A549 (cell line): ENCODE measurements around the gene ST6GALNAC4. TPM values are rescaled to one million over a fixed set of nuclear protein-coding genes. Genes with fewer than 3 reads are reported as not detected.
A peak's percentile ranks its signal among the peaks of the same experiment; 100 is the strongest.

Source experiments
- ATAC-seq, 2 experiments: fragments of 200-7000 bp in 1 of 2; fragments of >200 bp in 1 of 2; cut with Nextera tagmentation in 1 of 2; cut with Tn5 transposase in 1 of 2; 3 replicates each; pipeline versions ENCODE4 v1.8.0 to v1.9.1; 2018 to 2020; ENCODE audit warnings: mild to moderate bottlenecking in 1 of 2, moderate library complexity in 1 of 2
- CTCF ChIA-PET: fragments of 300-600 bp; sonication (Branson Sonifier 250); formaldehyde crosslinking; extraction: SDS; loops from one replicate; lab custom pipeline; 2021; ENCODE audit warnings: antibody characterized with exemption, inconsistent platforms; lab: Yijun Ruan, JAX
- POLR2A ChIA-PET: fragments of 350-600 bp; formaldehyde crosslinking; extraction: SDS; loops from one replicate; lab custom pipeline; 2021; ENCODE audit warnings: antibody characterized with exemption, inconsistent platforms; lab: Yijun Ruan, JAX
- DNase-seq, 2 experiments: peaks; one replicate each; pipeline versions ENCODE4 v3.0.0 to v3.0.0-alpha.2; 2011 to 2016; ENCODE audit warnings: low read depth in 1 of 2, low spot score in 1 of 2
- FAIRE-seq: peaks from 2 replicates; lab custom pipeline; 2011; peaks lifted over from hg19 to GRCh38; lab: Jason Lieb, UNC
- H3K27ac ChIP-seq, 2 experiments: fragments of >200 bp; sonication (Bioruptor Twin); formaldehyde crosslinking; 3 replicates each; pipeline ENCODE4 v1.5.1; 2016 to 2017
- H3K4me1 ChIP-seq: fragments of >200 bp; sonication (Bioruptor Twin); formaldehyde crosslinking; 3 replicates; pipeline ENCODE4 v1.6.1; 2016
- H3K4me2 ChIP-seq: fragments of >200 bp; sonication (Bioruptor Twin); formaldehyde crosslinking; 3 replicates; pipeline ENCODE4 v1.6.1; 2016
- H3K4me3 ChIP-seq: fragments of >200 bp; sonication (Bioruptor Twin); formaldehyde crosslinking; 3 replicates; pipeline ENCODE4 v1.5.1; 2016
- H3K9me3 ChIP-seq: fragments of >200 bp; sonication (Bioruptor Twin); formaldehyde crosslinking; 3 replicates; pipeline ENCODE4 v1.6.1; 2016
- BCL3 ChIP-seq: fragments of >200 bp; sonication (Bioruptor Twin); formaldehyde crosslinking; IDR thresholded peaks from 3 replicates; pipeline ENCODE4 v1.6.1; 2016
- BHLHE40 ChIP-seq: IDR thresholded peaks from 2 replicates; pipeline ENCODE4 v1.6.1; 2012; ENCODE audit warnings: low read depth, low read length, inconsistent platforms
- CEBPB ChIP-seq, 2 experiments: fragments of >200 bp in 1 of 2; sonication (Bioruptor Twin) in 1 of 2; formaldehyde crosslinking in 1 of 2; IDR thresholded peaks; 2 replicates each; pipeline ENCODE4 v1.6.1; 2012 to 2016
- CHD4 ChIP-seq: fragments of 200-600 bp; sonication (generic); IDR thresholded peaks from 2 replicates; pipeline ENCODE4 v1.6.1; 2016; ENCODE audit warnings: antibody characterized with exemption, mild to moderate bottlenecking, borderline replicate concordance
- E2F6 ChIP-seq: IDR thresholded peaks from 2 replicates; pipeline ENCODE4 v1.6.1; 2012; ENCODE audit warnings: low read depth, borderline replicate concordance
- EHF ChIP-seq: fragments of 250-450 bp; sonication (Bioruptor Pico); IDR thresholded peaks from 2 replicates; pipeline ENCODE4 v1.5.0; 2020; ENCODE audit warnings: mild to moderate bottlenecking
- EHMT2 ChIP-seq: fragments of 200-600 bp; sonication (generic); IDR thresholded peaks from 2 replicates; pipeline ENCODE4 v1.6.1; 2016; ENCODE audit warnings: antibody characterized with exemption, low read depth, mild to moderate bottlenecking, moderate library complexity
- ELK1 ChIP-seq: fragments of 150-350 bp; IDR thresholded peaks from 2 replicates; pipeline ENCODE4 v1.6.1; 2014; ENCODE audit warnings: low read depth, mild to moderate bottlenecking, low read length
- ESRRA ChIP-seq: fragments of 150-350 bp; IDR thresholded peaks from 2 replicates; pipeline ENCODE4 v1.6.1; 2014; ENCODE audit warnings: mild to moderate bottlenecking, low read length, borderline replicate concordance
- FOSL2 ChIP-seq, 2 experiments: fragments of 450-650 bp in 1 of 2; fragments of >200 bp in 1 of 2; sonication (Bioruptor Twin) in 1 of 2; formaldehyde crosslinking; IDR thresholded peaks; 2 replicates each; pipeline versions ENCODE4 v1.5.0 to v1.6.1; 2016 to 2020; ENCODE audit warnings: mild to moderate bottlenecking in 1 of 2, moderate library complexity in 1 of 2
- FOXS1 ChIP-seq: fragments of 250-450 bp; sonication (Bioruptor Pico); IDR thresholded peaks from 2 replicates; pipeline ENCODE4 v1.5.0; 2020; ENCODE audit warnings: mild to moderate bottlenecking, moderate library complexity
- GATA3 ChIP-seq: IDR thresholded peaks from 2 replicates; pipeline ENCODE4 v1.6.1; 2012; ENCODE audit warnings: borderline replicate concordance
- HOXB5 ChIP-seq: fragments of 250-450 bp; sonication (Bioruptor Pico); IDR thresholded peaks from 2 replicates; pipeline ENCODE4 v1.5.0; 2020; ENCODE audit warnings: mild to moderate bottlenecking, moderate library complexity
- JUN ChIP-seq, 2 experiments: fragments of >200 bp; sonication (Bioruptor Twin); formaldehyde crosslinking; IDR thresholded peaks; 2 replicates in 1 of 2; 3 replicates in 1 of 2; pipeline ENCODE4 v1.6.1; 2016 to 2017
- KDM1A ChIP-seq: fragments of 200-600 bp; sonication (generic); IDR thresholded peaks from 2 replicates; pipeline ENCODE4 v1.6.1; 2016; ENCODE audit warnings: low read depth, mild to moderate bottlenecking
- MAFK ChIP-seq: fragments of 450-650 bp; IDR thresholded peaks from 2 replicates; pipeline ENCODE4 v1.6.1; 2014; ENCODE audit not compliant: partially characterized antibody
- MAX ChIP-seq: IDR thresholded peaks from 2 replicates; pipeline ENCODE4 v1.6.1; 2012
- NFE2L2 ChIP-seq: fragments of 150-350 bp; conservative IDR thresholded peaks from 2 replicates; pipeline ENCODE4 v1.6.1; 2014; ENCODE audit warnings: low read length
- NR3C1 ChIP-seq: fragments of >200 bp; sonication (Bioruptor Twin); formaldehyde crosslinking; IDR thresholded peaks from 3 replicates; pipeline ENCODE4 v1.6.1; 2017
- PHF8 ChIP-seq: fragments of 200-600 bp; sonication (generic); IDR thresholded peaks from 2 replicates; pipeline ENCODE4 v1.6.1; 2016; ENCODE audit warnings: low read depth, mild to moderate bottlenecking, antibody characterized with exemption, moderate library complexity, borderline replicate concordance
- POLR2A ChIP-seq: IDR thresholded peaks from 2 replicates; pipeline ENCODE4 v1.6.1; 2012; ENCODE audit warnings: mild to moderate bottlenecking, low read length
- RFX5 ChIP-seq: fragments of 450-650 bp; IDR thresholded peaks from 2 replicates; pipeline ENCODE4 v1.7.1; 2014; ENCODE audit warnings: antibody characterized with exemption, mild to moderate bottlenecking, moderate library complexity
- RNF2 ChIP-seq: fragments of 200-600 bp; sonication (generic); IDR thresholded peaks from 2 replicates; pipeline ENCODE4 v1.6.1; 2016; ENCODE audit warnings: low read depth, mild to moderate bottlenecking, antibody characterized with exemption, moderate library complexity, borderline replicate concordance
- SMC3 ChIP-seq: fragments of >200 bp; sonication (Bioruptor Twin); formaldehyde crosslinking; IDR thresholded peaks from 3 replicates; pipeline ENCODE4 v1.6.1; 2018; ENCODE audit warnings: inconsistent platforms
- SREBF2 ChIP-seq: fragments of 450-650 bp; IDR thresholded peaks from 2 replicates; pipeline ENCODE4 v1.6.1; 2014; ENCODE audit warnings: mild to moderate bottlenecking, moderate library complexity
- TFCP2L1 ChIP-seq: fragments of 250-450 bp; sonication (Bioruptor Pico); IDR thresholded peaks from 2 replicates; pipeline ENCODE4 v1.5.0; 2021; ENCODE audit warnings: mild to moderate bottlenecking
- TP53 ChIP-seq: fragments of 250-450 bp; sonication (Bioruptor Pico); IDR thresholded peaks from 2 replicates; pipeline ENCODE4 v1.5.0; 2021; ENCODE audit warnings: mild to moderate bottlenecking, moderate library complexity
- USF2 ChIP-seq: fragments of 450-650 bp; IDR thresholded peaks from 2 replicates; pipeline ENCODE4 v1.6.1; 2014; ENCODE audit warnings: antibody characterized with exemption
- ZC3H11A ChIP-seq: fragments of 450-650 bp; IDR thresholded peaks from 2 replicates; pipeline ENCODE4 v1.6.1; 2014; ENCODE audit warnings: antibody characterized with exemption, mild to moderate bottlenecking
- ZFP36 ChIP-seq: fragments of 450-650 bp; IDR thresholded peaks from 2 replicates; pipeline ENCODE4 v1.6.1; 2014; ENCODE audit warnings: borderline replicate concordance; ENCODE audit not compliant: partially characterized antibody
- ZNF302 ChIP-seq: fragments of 250-450 bp; sonication (Bioruptor Pico); IDR thresholded peaks from 2 replicates; pipeline ENCODE4 v1.9.0; 2021; ENCODE audit warnings: inconsistent platforms, mild to moderate bottlenecking, moderate library complexity
- WGBS: methylation state at CpG from one replicate; pipeline ENCODE4 v1.1.6; 2017; ENCODE audit errors: missing lambda C conversion rate; 5-methylcytosine and 5-hydroxymethylcytosine counted together
- polyA plus RNA-seq, 4 experiments: library from polyadenylated mRNA; depleted of rRNA in 3 of 4; stranded (reverse); fragments of >200 nt; fragmentation: RNase III in 1 of 4; extraction: RNeasy Plus Mini Kit Qiagen cat#74134 plus additional on column Dnase treatment in 1 of 4; gene quantifications; 2 replicates in 3 of 4; 3 replicates in 1 of 4; pipeline ENCODE4 v1.2.3, GENCODE V29; 2011 to 2017

ST6GALNAC4 gene
- polyA plus RNA-seq, 2 of the 4 experiments (the other 2 are of a cell fraction) = 11.0 to 24.8 TPM

GRCh38 chr9:127937056-127937387 lies 20.2 kb upstream of the ST6GALNAC4 start:
- ChIA-PET POLR2A (no interaction called here), CTCF (interaction anchor here (0.5 to 35.7 kb wide), 4 partner anchors 16 to 133 kb away, joined by 3 to 827 read pairs (median 184); no protein-coding TSS in a partner anchor)
- peak in 1 of 2 experiments; percentile 3; a peak in 2 of 6 replicates for ATAC-seq
- no peak for FAIRE-seq
- peak overlapping the region; percentile 61 for H3K4me3 ChIP-seq
- 4% methylated on average over 7 of the region's 7 CpGs for WGBS
- TF ChIP-seq CEBPB (IDR thresholded peaks at IDR 0.05) (no peak), ZC3H11A (no peak), EHMT2 (no peak), EHF (CRISPR knock-in tag) (no peak), TFCP2L1 (no peak), PHF8 (no peak), TP53 (CRISPR knock-in tag) (no peak), NFE2L2 (no peak), RFX5 (no peak), FOSL2 (IDR thresholded peaks at IDR 0.05) (no peak), FOSL2 (CRISPR knock-in tag; IDR thresholded peaks at IDR 0.05) (no peak), SREBF2 (no peak), HOXB5 (no peak), BCL3 (no peak), E2F6 (no peak), MAFK (no peak), KDM1A (no peak), ELK1 (no peak), MAX (no peak)
- H3K4me2 ChIP-seq = peak overlapping the region; percentile 79
- peak overlapping the region; percentile 80 to 92 for H3K27ac ChIP-seq
- peaks cover 33% of the 10 kb centered on the region for H3K4me1 ChIP-seq
- no peaks in the 10 kb centered on the region for H3K9me3 ChIP-seq
- no peak for DNase-seq

- no peak for TF ChIP-seq ESRRA
- TF ChIP-seq MAX = no peak
- TF ChIP-seq RNF2 = no peak
- TF ChIP-seq HOXB5 = no peak
- no peak for TF ChIP-seq FOXS1
- TF ChIP-seq SMC3 = no peak
- TF ChIP-seq GATA3 = no peak
- no peak for TF ChIP-seq BHLHE40
- no peak for TF ChIP-seq ZFP36
- TF ChIP-seq CHD4 = no peak
- no peak for TF ChIP-seq ZC3H11A
- TF ChIP-seq SREBF2 = no peak
- TF ChIP-seq EHMT2 = no peak
- TF ChIP-seq KDM1A = no peak
- no peak for TF ChIP-seq JUN (IDR thresholded peaks at IDR 0.05)
- no peak for TF ChIP-seq NR3C1
- TF ChIP-seq USF2 = no peak
- no peak for TF ChIP-seq POLR2A
- no peak for TF ChIP-seq ZNF302 (CRISPR knock-in tag)
- ATAC-seq (no peak), DNase-seq (no peak), FAIRE-seq (no peak)
- H3K9me3 ChIP-seq = no peaks in the 10 kb centered on the region
- peaks cover 38% of the 10 kb centered on the region for H3K4me1 ChIP-seq
- CTCF ChIA-PET = interaction anchor here (1.4 to 35.7 kb wide), 4 partner anchors 15 to 102 kb away, joined by 3 to 827 read pairs (median 209); no protein-coding TSS in a partner anchor
- peak overlapping the region; percentile 79 for H3K4me2 ChIP-seq
- POLR2A ChIA-PET = no interaction called here
- 63% methylated on average over 14 of the region's 14 CpGs for WGBS
- H3K4me3 ChIP-seq = peak overlapping the region; percentile 61; the same call in 1 of the 3 replicates
- peak overlapping the region in 1 of 2 experiments; percentile 92; a peak in 3 of 6 replicates for H3K27ac ChIP-seq
Observed at GRCh38 chr9:127936347-127936852, 19.6 kb upstream of the ST6GALNAC4 start.
